M059J (cell line): ENCODE measurements around the gene KLRC3. TPM values are rescaled to one million over a fixed set of nuclear protein-coding genes. Genes with fewer than 3 reads are reported as not detected.
"Not testable (repeated sequence)": the region's sequence is repeated elsewhere in the genome, so short reads cannot be mapped to it uniquely, and the experiment has no call there.

ENCODE experiments used
- DNase-seq: peaks from one replicate; pipeline ENCODE4 v3.0.0-alpha.2; 2012; ENCODE audit warnings: low read depth
- total RNA-seq: library from RNA; depleted of rRNA; stranded (reverse); fragments of >200 nt; shearing (Covaris generic); gene quantifications from 2 replicates; pipeline ENCODE4 v1.2.3, GENCODE V29; 2014; rRNA removed

KLRC3 gene
- total RNA-seq = not detected in 2 replicates

- DNase-seq = peak; percentile 45
Observed at GRCh38 chr12:10420334-10420733, at the start of gene KLRC3. Gene KLRC3 (minus strand): TSS chr12:10420595. CDS start chr12:10420550, 45 bp downstream.

GRCh38 chr12:10469701-10470100 lies 49.3 kb upstream of the KLRC3 start:
- DNase-seq = no peak

GRCh38 chr12:10466311-10466710 lies 45.9 kb upstream of the KLRC3 start:
- no peak for DNase-seq

GRCh38 chr12:10457760-10458159 lies 37.4 kb upstream of the KLRC3 start:
- DNase-seq = no peak

- DNase-seq = peak; percentile 25
Observed at GRCh38 chr12:10456856-10457255, 36.5 kb upstream of the KLRC3 start.

- DNase-seq = no peak
Observed at GRCh38 chr12:10455766-10456165, 35.4 kb upstream of the KLRC3 start.

- peak; percentile 2 for DNase-seq
Observed at GRCh38 chr12:10454531-10454930, 34.1 kb upstream of the KLRC3 start.

- DNase-seq = peak; percentile 2
Observed at GRCh38 chr12:10453156-10453555, 32.8 kb upstream of the KLRC3 start, which contains the start of gene KLRC1. Gene KLRC1 (minus strand): TSS chr12:10453377. CDS start chr12:10451156, 2,221 bp downstream.

GRCh38 chr12:10448236-10448635 lies 27.8 kb upstream of the KLRC3 start:
- no peak for DNase-seq

GRCh38 chr12:10446052-10446451 lies 25.7 kb upstream of the KLRC3 start:
- peak; percentile 33 for DNase-seq

- not testable (repeated sequence) for DNase-seq
Observed at GRCh38 chr12:10441144-10441543, 20.7 kb upstream of the KLRC3 start.

GRCh38 chr12:10439608-10440274 lies 19.3 kb upstream of the KLRC3 start:
- peak; percentile 44 for DNase-seq

- not testable (repeated sequence) for DNase-seq
Observed at GRCh38 chr12:10437601-10438000, 17.2 kb upstream of the KLRC3 start.

GRCh38 chr12:10435816-10436215 lies 15.4 kb upstream of the KLRC3 start, which contains the start of gene KLRC2:
Gene KLRC2 (minus strand): TSS chr12:10436010. CDS start chr12:10435986, 24 bp downstream.
- DNase-seq = peak; percentile 70

GRCh38 chr12:10430623-10431022 lies 10.2 kb upstream of the KLRC3 start:
- peak; percentile 56 for DNase-seq

GRCh38 chr12:10425938-10426337 lies 5.5 kb upstream of the KLRC3 start:
- DNase-seq = not testable (repeated sequence)

GRCh38 chr12:10424260-10424899 lies 4.0 kb upstream of the KLRC3 start:
- DNase-seq = peak; percentile 33

GRCh38 chr12:10422159-10422558 lies 1.8 kb upstream of the KLRC3 start:
- DNase-seq = not testable (repeated sequence)

- peak; percentile 11 for DNase-seq
Observed at GRCh38 chr12:10409392-10409791, 11.0 kb downstream of the KLRC3 start, which contains the start of gene KLRC4. Gene KLRC4 (minus strand): TSS chr12:10409757. CDS start chr12:10409575, 182 bp downstream.

- DNase-seq = no peak
Observed at GRCh38 chr12:10408842-10409241, 11.6 kb downstream of the KLRC3 start.

- DNase-seq = no peak
Observed at GRCh38 chr12:10406725-10407124, 13.7 kb downstream of the KLRC3 start.

- no peak for DNase-seq
Observed at GRCh38 chr12:10405294-10405693, 15.1 kb downstream of the KLRC3 start.

GRCh38 chr12:10404798-10405197 lies 15.6 kb downstream of the KLRC3 start:
- no peak for DNase-seq
